HG03432 (cell line): Measurements from ENCODE around the gene NEURL1.
"Not testable (repeated sequence)": the region's sequence is repeated elsewhere in the genome, so short reads cannot be mapped to it uniquely, and the experiment has no call there.

ENCODE experiments used
- ATAC-seq: cut with Tn5 transposase; IDR thresholded peaks from one replicate; pipeline ENCODE4 v1.9.1; 2021; ENCODE audit warnings: mild to moderate bottlenecking, moderate library complexity; ENCODE audit not compliant: unreplicated experiment

Gene NEURL1

GRCh38 chr10:103513380-103514060 lies 20.0 kb downstream of the NEURL1 start:
- ATAC-seq = no peak

GRCh38 chr10:103514244-103514643 lies 20.7 kb downstream of the NEURL1 start:
- ATAC-seq = no peak

- no peak for ATAC-seq
These were observed 24.0 kb downstream of the NEURL1 start for GRCh38 chr10:103517234-103518085.

- no peak for ATAC-seq
These were observed 26.3 kb downstream of the NEURL1 start for GRCh38 chr10:103519798-103520197.

- not testable (repeated sequence) for ATAC-seq
These were observed 28.5 kb downstream of the NEURL1 start for GRCh38 chr10:103522006-103522405.

GRCh38 chr10:103523683-103524082 lies 30.2 kb downstream of the NEURL1 start:
- no peak for ATAC-seq

- no peak for ATAC-seq
These were observed 32.4 kb downstream of the NEURL1 start for GRCh38 chr10:103525901-103526300.

GRCh38 chr10:103527476-103527875 lies 34.0 kb downstream of the NEURL1 start:
- not testable (repeated sequence) for ATAC-seq

- ATAC-seq = no peak
These were observed 35.0 kb downstream of the NEURL1 start for GRCh38 chr10:103528549-103528948.

GRCh38 chr10:103529539-103529938 lies 36.0 kb downstream of the NEURL1 start:
- ATAC-seq = no peak

GRCh38 chr10:103533827-103534226 lies 40.3 kb downstream of the NEURL1 start:
- ATAC-seq = no peak

- no peak for ATAC-seq
These were observed 41.4 kb downstream of the NEURL1 start for GRCh38 chr10:103534621-103535498.

- ATAC-seq = no peak
These were observed 42.1 kb downstream of the NEURL1 start for GRCh38 chr10:103535595-103535994.

- no peak for ATAC-seq
These were observed 46.2 kb downstream of the NEURL1 start for GRCh38 chr10:103539751-103540150.

GRCh38 chr10:103540722-103541121 lies 47.2 kb downstream of the NEURL1 start:
- ATAC-seq = no peak

- ATAC-seq = no peak
These were observed 48.1 kb downstream of the NEURL1 start for GRCh38 chr10:103541616-103542015.

- peak; percentile 51 for ATAC-seq
These were observed 49.5 kb downstream of the NEURL1 start for GRCh38 chr10:103542764-103543616.

GRCh38 chr10:103543617-103544525 lies 50.4 kb downstream of the NEURL1 start:
- ATAC-seq = no peak

GRCh38 chr10:103544657-103545310 lies 51.3 kb downstream of the NEURL1 start:
- no peak for ATAC-seq
